Activated naive CD4-positive, alpha-beta T cell treated with anti-CD3 and anti-CD28 coated beads, Interleukin-2, amount 50 U/mL, for 72 hours (primary cell): ENCODE results near the gene ADAM8. TPM values are rescaled to one million over a fixed set of nuclear protein-coding genes. Genes with fewer than 3 reads are reported as not detected.
"Not testable (repeated sequence)": the region's sequence is repeated elsewhere in the genome, so short reads cannot be mapped to it uniquely, and the experiment has no call there.

Experiments
- ATAC-seq, 2 donors: fragments of 150-1000 bp; cut with Tn5 transposase; 2 replicates each; pipeline ENCODE4 v1.10.0; 2021; ENCODE audit warnings: mild to moderate bottlenecking in 2 of 2, moderate library complexity in 2 of 2
- DNase-seq, 2 donors: peaks; one replicate each; pipeline ENCODE4 v3.0.0; 2021 to 2022; ENCODE audit warnings: low spot score in 2 of 2
- H3K27ac Mint-ChIP-seq, 2 donors: one replicate each; pipeline ENCODE4 v1.8.0; 2022; ENCODE audit warnings: mild to moderate bottlenecking in 2 of 2, mixed read lengths in 2 of 2
- H3K36me3 Mint-ChIP-seq, 2 donors: one replicate each; pipeline ENCODE4 v1.8.0; 2022; ENCODE audit warnings: mixed read lengths in 2 of 2
- H3K9me3 Mint-ChIP-seq, 2 donors: one replicate each; pipeline ENCODE4 v1.8.0; 2022; ENCODE audit warnings: mixed read lengths in 2 of 2
- total RNA-seq, 2 donors: library from RNA; stranded (reverse); gene quantifications; one replicate each; pipeline ENCODE4 v1.2.3, GENCODE V29; 2022

ADAM8 gene
- 100 to 1,000 TPM; 101 to 201 TPM for total RNA-seq

DNA sequence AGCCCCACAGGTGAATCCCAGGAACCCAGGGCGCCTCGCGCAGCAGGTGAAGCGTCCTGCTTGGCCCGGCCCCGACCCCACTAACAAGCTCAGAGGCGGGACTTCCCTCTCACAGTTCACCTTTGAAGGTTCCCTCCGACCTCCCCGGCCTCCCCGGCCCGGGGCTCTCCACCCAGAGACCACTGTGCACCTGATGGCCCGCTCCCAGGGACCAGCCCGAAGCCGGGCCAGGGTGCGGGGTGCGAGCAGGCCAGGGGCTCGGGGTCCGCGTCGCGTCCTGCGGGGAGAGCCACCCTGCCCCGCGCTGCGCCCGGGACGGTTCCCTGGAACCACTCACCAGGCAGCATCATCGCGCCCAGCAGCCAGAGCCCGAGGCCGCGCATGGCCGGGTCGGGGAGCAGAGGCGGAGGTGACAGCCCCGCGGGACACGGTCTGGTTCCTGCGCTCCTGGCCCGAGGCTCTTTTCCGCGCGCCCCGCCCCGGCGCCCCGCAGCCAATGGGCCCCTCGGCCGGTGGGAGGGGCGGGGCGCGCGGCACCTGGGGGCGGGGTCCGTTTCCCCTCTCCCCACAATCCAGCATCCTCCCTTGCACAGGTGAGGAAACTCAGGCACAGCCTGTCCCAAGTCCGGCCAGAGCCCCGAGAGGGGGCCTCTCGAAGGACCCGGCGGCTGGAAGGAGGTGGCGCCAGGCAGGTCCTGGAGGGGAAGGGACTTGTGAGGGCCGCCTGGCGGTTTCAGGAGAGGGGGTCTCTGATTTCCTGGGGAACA lies at the start of gene ADAM8:
Gene ADAM8, minus strand, starts transcription at position 434 of the 767 bp plus-strand sequence. Its CDS starts 51 bp downstream, at position 383.
- peak in 1 of 2 donors; percentile 84 for DNase-seq
- Mint-ChIP-seq H3K36me3 (peaks cover 6% of the 10 kb centered on the region in 2 donors), H3K27ac (peak within 1 kb of the TSS; percentile 77 to 87), H3K9me3 (no peaks in the 10 kb centered on the region)
- peak; percentile 40 to 67 for ATAC-seq

DNA sequence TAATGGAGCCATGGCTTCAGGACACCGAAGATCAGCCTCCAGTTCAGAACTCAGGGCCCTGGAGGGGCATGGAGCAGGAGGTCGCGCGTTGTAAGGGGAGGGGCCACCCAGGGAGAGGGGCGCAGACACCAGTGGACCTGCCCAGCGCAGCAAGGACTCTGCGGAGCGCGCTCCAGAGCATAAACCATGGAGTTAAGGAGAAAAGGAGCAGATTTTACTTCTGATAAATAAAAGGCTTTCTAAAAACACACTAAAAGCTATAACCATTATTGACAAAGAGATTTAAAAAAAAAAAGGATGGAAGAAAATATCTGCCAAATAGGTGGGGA lies 49.5 kb upstream of the ADAM8 start:
- no peak for ATAC-seq
- Mint-ChIP-seq H3K36me3 (no peaks in the 10 kb centered on the region), H3K9me3 (no peaks in the 10 kb centered on the region), H3K27ac (no peak overlapping the region)
- DNase-seq, result no peak

DNA sequence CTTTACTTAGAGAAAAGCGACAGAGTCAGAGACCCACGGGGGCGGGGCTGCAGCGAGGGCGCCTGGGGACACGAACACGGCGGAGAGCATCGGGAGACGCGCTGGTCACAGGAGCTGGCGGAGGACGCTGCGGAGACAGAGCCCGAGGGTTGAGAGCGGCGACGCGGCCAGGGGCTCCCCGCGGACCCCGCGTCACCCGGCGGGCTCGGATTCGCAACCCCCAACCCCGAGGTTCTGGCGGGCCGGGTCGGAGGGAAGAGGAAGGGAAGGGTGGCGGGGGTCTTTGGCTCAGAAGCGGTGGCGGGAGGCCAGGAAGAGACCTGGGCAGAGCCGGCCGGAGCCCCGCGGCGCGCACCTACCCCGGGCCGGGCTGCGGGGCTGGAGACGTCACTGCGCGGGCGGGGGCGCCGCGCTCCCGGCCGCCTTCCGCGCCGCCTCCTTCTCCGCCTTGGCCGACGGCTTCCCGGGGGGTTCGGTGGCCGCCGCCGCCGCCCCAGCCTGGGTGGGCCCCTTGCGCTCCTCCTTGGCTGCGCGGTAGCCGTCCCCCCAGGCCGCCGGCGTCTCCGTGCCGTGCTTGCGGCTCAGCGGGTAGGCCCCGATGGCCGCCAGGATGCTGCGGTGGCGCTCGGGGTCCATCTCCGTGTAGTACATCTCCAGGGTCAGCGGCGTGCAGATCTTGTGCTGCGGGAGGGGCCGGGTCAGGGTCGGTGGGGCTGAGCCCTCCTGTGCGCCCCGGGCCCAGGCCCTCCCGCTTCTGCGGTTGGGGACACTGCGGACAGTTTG lies 49.0 kb upstream of the ADAM8 start:
- DNase-seq, result no peak
- H3K36me3 Mint-ChIP-seq, result no peaks in the 10 kb centered on the region
- H3K27ac Mint-ChIP-seq, result no peak overlapping the region
- no peaks in the 10 kb centered on the region for H3K9me3 Mint-ChIP-seq
- no peak for ATAC-seq

GRCh38 chr10:133324857-133325260 lies 48.2 kb upstream of the ADAM8 start:
- Mint-ChIP-seq H3K27ac (no peak overlapping the region), H3K36me3 (no peaks in the 10 kb centered on the region), H3K9me3 (no peaks in the 10 kb centered on the region)
- no peak for DNase-seq
- no peak for ATAC-seq

DNA sequence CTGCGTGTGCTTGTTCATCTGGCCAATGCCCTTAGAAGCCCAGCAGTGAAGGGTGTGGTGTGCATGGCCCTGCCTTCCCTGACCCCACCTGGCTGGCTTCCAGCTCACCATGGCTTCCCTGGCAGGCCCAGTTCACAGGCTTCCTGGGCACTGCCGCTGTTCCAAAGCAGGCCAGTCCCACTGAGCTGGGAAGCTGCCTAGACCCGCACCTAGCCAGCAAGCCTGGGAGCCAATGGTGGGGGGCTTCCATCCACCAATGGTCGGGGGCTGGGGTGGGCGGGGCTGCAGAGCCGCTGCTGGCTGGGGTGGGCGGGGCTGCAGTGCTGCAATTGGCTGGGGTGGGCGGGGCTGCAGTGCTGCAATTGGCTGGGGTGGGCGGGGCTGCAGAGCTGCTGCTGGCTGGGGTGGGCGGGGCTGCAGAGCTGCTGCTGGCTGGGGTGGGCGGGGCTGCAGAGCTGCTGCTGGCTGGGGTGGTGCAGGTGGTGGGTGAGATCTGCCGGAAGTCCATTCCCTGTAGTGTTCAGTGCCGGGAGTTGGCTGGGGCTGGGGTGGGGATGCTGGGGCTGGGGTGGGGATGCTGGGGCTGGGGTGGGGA lies 47.6 kb upstream of the ADAM8 start:
- ATAC-seq (peak in 1 of 2 donors; percentile 79), DNase-seq (no peak)
- Mint-ChIP-seq H3K27ac (no peak overlapping the region), H3K36me3 (no peaks in the 10 kb centered on the region), H3K9me3 (no peaks in the 10 kb centered on the region)

- H3K36me3 Mint-ChIP-seq, H3K27ac Mint-ChIP-seq, ATAC-seq, H3K9me3 Mint-ChIP-seq, DNase-seq: not testable (repeated sequence)
Measured at GRCh38 chr10:133322064-133322709, 45.5 kb upstream of the ADAM8 start.

DNA sequence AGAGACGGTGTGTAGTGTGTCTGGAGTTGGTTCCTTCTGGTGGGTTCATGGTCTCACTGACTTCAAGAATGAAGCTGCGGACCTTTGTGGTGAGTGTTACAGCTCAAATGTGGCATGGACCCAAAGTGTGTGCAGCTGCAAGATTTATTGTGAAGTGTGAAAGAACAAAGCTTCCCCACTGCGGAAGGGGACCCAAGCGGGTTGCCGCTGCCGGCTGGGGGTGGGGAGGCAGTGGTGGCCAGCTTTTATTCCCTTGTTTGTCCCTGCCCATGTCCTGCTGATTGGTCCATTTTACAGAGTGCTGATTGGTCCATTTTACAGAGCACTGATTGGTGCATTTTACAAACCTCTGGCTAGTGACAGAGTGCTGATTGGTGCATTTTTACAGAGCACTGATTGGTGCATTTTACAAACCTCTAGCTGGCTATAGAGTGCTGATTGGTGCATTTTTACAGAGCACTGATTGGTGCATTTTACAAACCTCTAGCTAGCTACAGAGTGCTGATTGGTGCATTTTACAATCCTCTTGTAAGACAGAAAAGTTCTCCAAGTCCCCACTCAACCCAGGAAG lies 44.3 kb upstream of the ADAM8 start:
- not testable (repeated sequence) for H3K36me3 Mint-ChIP-seq, ATAC-seq, H3K9me3 Mint-ChIP-seq, H3K27ac Mint-ChIP-seq, DNase-seq

DNA sequence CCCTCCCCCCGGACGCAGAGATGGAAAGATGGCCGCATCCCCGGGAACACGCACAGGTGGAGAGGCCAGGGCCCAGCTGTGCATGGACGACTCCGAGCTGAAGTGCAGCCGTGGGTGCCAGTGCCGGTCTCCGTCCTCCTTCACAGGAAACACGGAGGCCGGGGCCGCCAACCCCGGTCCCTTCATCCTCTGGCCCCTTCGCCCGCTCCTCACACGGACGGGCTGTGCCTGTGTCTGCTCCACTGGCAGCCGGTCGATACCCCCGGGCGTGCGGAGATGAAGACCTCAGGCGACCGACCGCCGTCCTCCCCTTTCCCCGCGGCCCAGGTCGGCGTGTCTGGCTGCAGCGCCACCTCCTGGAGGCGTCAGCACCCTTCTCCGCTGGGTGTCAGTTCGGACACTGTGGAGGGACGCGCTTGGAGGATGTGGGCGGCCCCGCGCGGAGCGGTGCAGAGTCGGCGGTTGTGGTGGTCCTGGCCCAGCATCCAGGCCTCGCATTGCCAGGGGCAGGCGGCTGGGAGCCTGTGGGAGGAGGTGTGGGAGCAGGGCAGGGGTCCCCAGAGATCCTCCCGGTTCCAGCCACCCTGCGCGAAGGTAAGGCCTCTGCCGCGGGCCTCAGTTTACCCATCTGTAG lies 41.9 kb upstream of the ADAM8 start:
- Mint-ChIP-seq H3K36me3 (no peaks in the 10 kb centered on the region), H3K27ac (no peak overlapping the region), H3K9me3 (no peaks in the 10 kb centered on the region)
- DNase-seq (peak; percentile 76 to 83), ATAC-seq (peak; percentile 93 to 97)

DNA sequence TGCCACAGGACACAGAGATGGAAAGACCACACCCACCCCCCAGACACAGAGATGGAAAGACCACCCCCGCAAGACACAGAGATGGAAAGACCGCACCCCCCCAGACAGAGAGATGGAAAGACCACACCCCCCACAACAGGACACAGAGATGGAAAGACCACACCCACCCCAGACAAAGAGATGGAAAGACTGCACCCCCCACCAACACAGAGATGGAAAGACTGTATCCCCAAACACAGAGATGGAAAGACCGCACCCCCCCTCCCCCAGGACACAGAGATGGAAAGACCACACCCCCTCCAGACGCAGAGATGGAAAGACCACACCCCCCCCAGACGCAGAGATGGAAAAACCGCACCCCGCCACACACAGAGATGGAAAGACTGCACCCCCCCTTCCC lies 40.1 kb upstream of the ADAM8 start:
- no peak for ATAC-seq
- no peak for DNase-seq

DNA sequence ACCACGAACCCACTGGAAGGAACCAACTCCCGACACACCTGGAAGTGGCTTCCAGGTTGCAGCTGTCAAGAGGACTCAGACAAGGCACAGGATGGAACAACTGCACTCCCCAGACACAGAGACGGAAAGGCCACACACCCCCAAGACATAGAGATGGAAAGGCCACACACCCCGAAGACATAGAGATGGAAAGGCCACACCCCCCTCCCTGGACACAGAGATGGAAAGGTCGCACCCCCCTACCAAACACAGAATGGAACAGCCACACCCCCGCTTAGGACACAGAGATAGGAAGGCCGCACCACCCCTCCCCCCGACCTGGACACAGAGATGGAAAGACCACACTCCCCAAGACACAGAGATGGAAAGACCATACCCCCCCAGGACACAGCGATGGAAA lies 39.6 kb upstream of the ADAM8 start:
- DNase-seq (no peak), ATAC-seq (no peak)
- H3K36me3 Mint-ChIP-seq, result no peaks in the 10 kb centered on the region
- no peaks in the 10 kb centered on the region for H3K9me3 Mint-ChIP-seq
- no peak overlapping the region for H3K27ac Mint-ChIP-seq

More for the DNA sequence above, 40.1 kb upstream of the ADAM8 start:
- Mint-ChIP-seq H3K9me3 (no peaks in the 10 kb centered on the region), H3K36me3 (no peaks in the 10 kb centered on the region), H3K27ac (no peak overlapping the region)

GRCh38 chr10:133315847-133316246 lies 39.2 kb upstream of the ADAM8 start:
- peak in 1 of 2 donors; percentile 6 for ATAC-seq
- H3K27ac Mint-ChIP-seq, result no peak overlapping the region
- no peaks in the 10 kb centered on the region for H3K9me3 Mint-ChIP-seq
- H3K36me3 Mint-ChIP-seq, result no peaks in the 10 kb centered on the region
- no peak for DNase-seq

DNA sequence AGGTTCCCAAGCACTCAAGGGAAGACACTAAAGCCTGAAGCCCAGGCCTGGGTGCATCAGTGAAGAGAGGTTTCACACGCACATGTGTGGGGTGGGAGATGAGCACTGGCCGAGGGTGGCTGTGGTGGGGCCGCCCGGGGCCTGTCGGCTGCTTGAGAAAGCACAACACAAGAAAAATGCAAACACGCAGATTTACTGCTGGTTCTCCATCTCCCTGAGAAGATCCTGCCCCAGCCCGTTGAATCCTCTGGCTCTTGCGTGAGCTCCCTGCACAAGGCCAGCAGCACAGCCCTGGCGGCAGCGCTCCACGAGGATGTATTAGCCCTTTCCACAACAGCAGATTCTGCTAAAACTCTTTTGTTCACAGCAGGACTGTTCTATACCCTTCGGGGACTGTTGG lies 38.2 kb upstream of the ADAM8 start:
- Mint-ChIP-seq H3K36me3 (no peaks in the 10 kb centered on the region), H3K27ac (no peak overlapping the region), H3K9me3 (no peaks in the 10 kb centered on the region)
- ATAC-seq (no peak), DNase-seq (no peak)

GRCh38 chr10:133313192-133313591 lies 36.5 kb upstream of the ADAM8 start:
- DNase-seq (peak in 1 of 2 donors; percentile 51), ATAC-seq (no peak)
- no peaks in the 10 kb centered on the region for H3K9me3 Mint-ChIP-seq

DNA sequence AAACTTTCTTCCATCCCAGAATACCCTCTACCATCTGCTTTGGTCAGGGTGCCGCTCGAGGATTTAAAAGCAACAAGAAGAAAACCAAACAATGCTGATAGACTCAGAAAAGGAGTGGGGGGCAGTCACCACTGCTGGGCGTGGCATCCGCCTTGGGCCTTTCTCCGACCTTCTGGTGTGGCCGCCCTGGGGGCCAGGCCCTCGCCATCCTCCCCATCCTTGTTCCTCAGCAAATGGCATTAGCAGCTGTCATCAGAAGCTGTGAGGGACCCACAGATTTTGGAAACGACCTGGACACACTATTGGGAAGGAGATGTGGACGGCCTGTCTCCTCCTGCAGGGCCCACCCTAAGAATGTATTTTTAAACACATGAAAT lies 36.1 kb upstream of the ADAM8 start:
- H3K36me3 Mint-ChIP-seq, result peaks cover 7% of the 10 kb centered on the region in 2 donors
- DNase-seq (peak in 1 of 2 donors; percentile 18), ATAC-seq (no peak)
- no peaks in the 10 kb centered on the region for H3K9me3 Mint-ChIP-seq
- no peak overlapping the region for H3K27ac Mint-ChIP-seq

More at GRCh38 chr10:133313192-133313591, 36.5 kb upstream of the ADAM8 start:
- H3K36me3 Mint-ChIP-seq, result peaks cover 2 to 3% of the 10 kb centered on the region in 2 donors
- no peak overlapping the region for H3K27ac Mint-ChIP-seq

GRCh38 chr10:133312016-133312768 lies 35.5 kb upstream of the ADAM8 start:
- H3K36me3 Mint-ChIP-seq, result peaks cover 8 to 9% of the 10 kb centered on the region in 2 donors
- no peak overlapping the region for H3K27ac Mint-ChIP-seq
- DNase-seq, result peak in 1 of 2 donors; percentile 33
- ATAC-seq, result no peak
- no peaks in the 10 kb centered on the region for H3K9me3 Mint-ChIP-seq
